GM19351 (cell line): Measurements from ENCODE around the gene HTR3D.
"Not testable (repeated sequence)": the region's sequence is repeated elsewhere in the genome, so short reads cannot be mapped to it uniquely, and the experiment has no call there.

ENCODE experiments used
- ATAC-seq: cut with Tn5 transposase; IDR thresholded peaks from one replicate; pipeline ENCODE4 v1.9.1; 2021; ENCODE audit warnings: mild to moderate bottlenecking, moderate library complexity; ENCODE audit not compliant: unreplicated experiment

Gene HTR3D

GRCh38 chr3:184062637-184063036 lies 31.1 kb downstream of the HTR3D start:
- no peak for ATAC-seq

- ATAC-seq = no peak
Observed at GRCh38 chr3:184066211-184066610, 34.7 kb downstream of the HTR3D start.

DNA sequence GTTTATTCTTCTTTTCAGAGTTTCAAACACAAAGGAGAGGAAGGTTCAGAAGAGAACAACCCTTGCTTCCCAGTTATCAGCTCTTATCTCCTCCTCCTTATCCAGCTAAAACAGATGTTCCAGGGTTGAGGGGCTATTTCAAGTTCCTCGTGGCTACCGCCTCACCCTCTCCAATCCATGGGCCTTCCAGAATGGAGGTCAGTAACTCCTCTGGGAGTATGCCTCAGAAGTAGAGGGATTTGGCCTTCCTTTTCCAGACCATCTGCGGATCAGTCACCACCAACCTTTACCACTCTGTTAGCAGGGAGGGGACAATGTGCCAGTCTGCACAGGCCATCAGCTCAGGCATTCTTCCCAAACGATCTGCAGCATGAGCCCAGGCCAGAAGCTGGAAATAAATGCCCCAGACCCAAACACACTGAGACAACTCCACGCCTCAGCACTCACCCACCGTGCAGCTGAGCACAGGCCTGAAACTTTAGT lies 36.1 kb downstream of the HTR3D start:
- no peak for ATAC-seq

DNA sequence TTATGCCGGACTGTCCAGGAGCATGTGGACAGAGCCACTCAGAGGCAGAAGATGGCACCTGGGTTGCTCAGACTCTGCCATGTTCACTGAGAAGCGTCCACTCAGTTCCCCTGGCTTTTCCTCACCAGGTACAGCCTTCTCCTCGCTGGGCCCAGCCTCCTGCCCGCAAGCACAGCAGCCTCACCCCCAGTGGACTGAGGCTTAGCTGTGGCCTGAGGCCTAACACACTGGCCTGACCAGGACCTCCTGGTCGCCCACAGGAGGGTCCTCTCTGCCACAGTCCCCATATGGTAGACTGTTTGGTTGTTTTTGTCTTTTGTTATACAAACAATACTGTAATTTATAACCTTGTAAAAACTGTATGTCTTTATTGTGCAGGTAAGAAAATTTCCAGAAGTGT lies 36.8 kb downstream of the HTR3D start:
- no peak for ATAC-seq

GRCh38 chr3:184071142-184071541 lies 39.6 kb downstream of the HTR3D start:
- not testable (repeated sequence) for ATAC-seq

- ATAC-seq = no peak
Observed at GRCh38 chr3:184073621-184074020, 42.1 kb downstream of the HTR3D start.

DNA sequence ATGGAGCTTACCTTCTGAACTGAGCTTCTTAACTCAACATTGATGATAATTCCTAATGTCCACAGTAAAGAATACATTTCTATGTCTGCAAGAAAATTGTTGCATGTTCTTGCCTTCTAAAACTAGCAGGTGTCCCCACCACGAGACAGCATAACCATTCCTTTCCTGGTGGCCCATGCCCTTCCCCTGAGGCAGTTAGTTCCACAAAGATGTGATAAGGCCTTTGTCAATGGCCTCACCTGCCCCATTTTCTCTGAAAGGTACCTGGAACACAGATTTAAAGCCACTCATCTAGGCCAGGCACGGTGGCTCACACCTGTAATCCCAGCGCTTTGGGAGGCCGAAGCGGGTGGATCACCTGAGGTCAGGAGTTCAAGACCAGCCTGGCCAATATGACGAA lies 44.4 kb downstream of the HTR3D start:
- ATAC-seq = no peak

DNA sequence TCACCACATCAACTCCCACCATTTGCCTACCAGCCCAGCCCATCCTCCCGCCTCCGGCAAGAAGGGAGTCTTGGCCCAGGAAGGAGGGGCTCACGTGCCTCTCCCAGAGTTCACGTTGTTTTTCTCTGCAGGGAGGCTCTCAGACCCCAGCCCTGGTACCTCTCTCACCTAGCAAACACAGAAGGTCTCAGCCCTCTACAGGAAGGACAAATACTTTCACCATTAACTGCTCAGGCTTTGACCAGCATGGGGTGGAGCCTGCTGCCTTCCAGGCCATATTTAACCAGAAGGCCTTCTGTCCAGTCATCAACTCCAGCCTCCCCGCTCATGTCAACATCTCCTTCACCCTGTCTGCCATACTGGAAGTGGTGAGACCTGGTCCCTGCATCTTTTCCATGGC lies 46.3 kb downstream of the HTR3D start:
- ATAC-seq = no peak

DNA sequence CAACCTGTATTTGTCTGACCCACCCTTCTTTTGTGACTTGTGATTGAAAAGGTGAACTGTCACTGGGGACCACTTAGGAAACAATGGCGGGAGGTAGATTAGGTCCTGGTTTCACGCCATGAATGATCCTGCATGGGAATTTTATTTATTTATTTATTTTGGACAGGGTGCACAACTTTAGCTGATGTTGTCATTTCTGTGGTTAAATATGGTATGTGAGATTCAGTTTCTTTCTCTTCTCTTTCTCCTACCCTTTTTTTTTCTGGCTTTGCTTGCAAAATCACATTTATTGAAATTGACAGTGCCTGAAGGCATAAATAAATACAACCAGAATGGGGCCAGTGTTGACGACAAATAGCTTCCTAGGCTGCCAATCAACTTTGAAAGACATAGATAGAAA lies 47.3 kb downstream of the HTR3D start:
- no peak for ATAC-seq

- no peak for ATAC-seq
Observed at GRCh38 chr3:184081116-184081830, 49.7 kb downstream of the HTR3D start.

- ATAC-seq = no peak
Observed at GRCh38 chr3:184082034-184082433, 50.5 kb downstream of the HTR3D start.

DNA sequence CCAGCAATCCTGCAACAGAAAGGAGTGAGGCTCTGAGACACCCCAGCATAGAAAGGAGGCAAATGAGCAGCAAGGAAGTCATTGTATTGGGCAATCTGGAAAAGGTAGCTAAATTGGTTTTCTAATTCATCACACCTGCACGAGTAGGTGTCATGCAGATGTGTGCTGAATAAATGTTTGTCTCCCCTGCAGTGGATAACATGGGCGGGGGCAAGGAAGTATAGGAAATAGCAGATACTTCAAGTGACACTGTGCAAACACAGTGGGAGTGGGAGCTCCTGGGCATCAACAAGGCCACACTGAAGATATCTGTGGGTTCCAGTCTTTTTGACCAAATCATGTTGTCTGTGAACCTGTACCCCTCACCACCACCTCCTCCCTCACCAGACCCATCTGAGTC lies 50.9 kb downstream of the HTR3D start:
- no peak for ATAC-seq

GRCh38 chr3:184085389-184085852 lies 53.9 kb downstream of the HTR3D start:
- ATAC-seq = no peak
